OCI-LY3 (cell line): ENCODE results near the gene DRD1.
"Not testable (repeated sequence)": the region's sequence is repeated elsewhere in the genome, so short reads cannot be mapped to it uniquely, and the experiment has no call there.

ENCODE experiments used
- CTCF ChIP-seq: fragments of 200-600, 300-600 bp; sonication (generic); IDR thresholded peaks from 2 replicates; pipeline ENCODE4 v1.5.1; 2014; ENCODE audit warnings: antibody characterized with exemption, low read length, low read depth
- EZH2phosphoT487 ChIP-seq: fragments of 200-600 bp; shearing (Covaris generic); IDR thresholded peaks from 2 replicates; pipeline ENCODE4 v1.6.1; 2018; ENCODE audit warnings: antibody characterized with exemption, mixed run types, low read depth

- TF ChIP-seq CTCF, EZH2phosphoT487: not testable (repeated sequence)
These were observed 46.2 kb downstream of the DRD1 start for GRCh38 chr5:175397590-175398297.
